ENCODE results near the gene TNFRSF8. TPM values are rescaled to one million over a fixed set of nuclear protein-coding genes. Genes with fewer than 3 reads are reported as not detected.

TNFRSF8 gene
- total and polyA plus RNA-seq, 2 of the 4 experiments (the other 2 are of a cell fraction) = under 0.01 to 0.31 TPM

DNA sequence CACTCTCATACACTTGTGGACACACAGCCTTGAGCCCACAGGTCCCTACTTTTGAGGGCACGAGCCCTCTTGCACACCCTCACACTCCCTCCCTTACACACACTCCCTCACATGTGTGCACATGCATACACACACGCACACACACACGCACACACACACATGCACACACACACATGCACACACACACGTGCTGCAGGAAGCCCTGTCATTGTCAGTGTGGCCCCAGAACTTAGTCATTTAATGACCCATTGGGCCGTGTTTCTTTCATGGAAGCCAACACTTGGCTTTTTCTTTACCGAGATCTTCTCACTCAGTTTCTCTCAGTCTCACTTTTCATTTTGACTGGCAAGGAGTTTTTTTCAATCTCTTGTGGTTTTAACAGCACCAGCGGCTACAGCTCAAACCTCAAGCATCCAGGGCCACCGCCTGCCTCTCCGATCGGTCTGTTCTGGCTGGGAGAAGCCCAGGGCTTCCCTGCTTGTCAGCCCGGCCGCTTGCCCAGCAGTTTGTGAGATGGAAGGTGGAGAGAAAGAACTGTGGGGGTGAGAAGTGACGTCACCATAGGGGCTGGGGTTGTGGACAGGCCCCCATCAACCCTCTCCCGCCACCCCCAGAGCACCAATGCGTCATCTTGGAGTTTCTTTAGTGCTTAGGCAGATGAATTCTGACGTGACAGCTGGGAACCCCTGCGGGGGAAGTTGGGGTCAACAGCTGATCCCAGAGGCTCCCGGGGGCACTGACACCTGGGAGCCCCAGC, 15.8 kb upstream of the TNFRSF8 start:
- no peaks in the 10 kb centered on the region for H3K9me3 ChIP-seq (ENCODE audit: control insufficient read depth, insufficient read depth, low read length)
- no peaks in the 10 kb centered on the region for H4K20me1 ChIP-seq (ENCODE audit: insufficient read depth, low read length)
- no peaks in the 10 kb centered on the region for H3K79me1 ChIP-seq (ENCODE audit: low read depth in 1 of 2, low read length in 2 of 2)
- H3K18ac ChIP-seq (ENCODE audit: low read depth, low read length) = no peak overlapping the region
- no peak overlapping the region for H3K56ac ChIP-seq (ENCODE audit: extremely low read depth, insufficient read depth, low read length)
- no peak overlapping the region for H3K9ac ChIP-seq (ENCODE audit: low read depth, low read length)
- H2BK15ac ChIP-seq (ENCODE audit: low read depth, low read length) = no peak overlapping the region
- no peak overlapping the region for H3K4me3 ChIP-seq (ENCODE audit: insufficient read depth, low read depth, low read length)
- ChIA-PET POLR2A (ENCODE audit: unreplicated experiment) (no interaction called here), CTCF (interaction anchor here (0.6 to 1.1 kb wide), 2 partner anchors 20 to 24 kb away, joined by 4 read pairs; no protein-coding TSS in a partner anchor)
- no peak overlapping the region for H3K23ac ChIP-seq (ENCODE audit: low read depth, low read length)
- WGBS, 2 experiments (ENCODE audit: extremely low coverage in 2 of 2, insufficient read length in 1 of 2) = 69% methylated on average over 9 of the region's 18 CpGs; no CpG with 5 or more reads in 1 of the 2 experiments
- no peak overlapping the region for H2BK5ac ChIP-seq (ENCODE audit: low read depth, low read length, poor library complexity, severe bottlenecking)
- DNase-seq (peak; percentile 43), ATAC-seq (ENCODE audit: low read depth) (no peak)
- no peak overlapping the region for H2BK120ac ChIP-seq (ENCODE audit: low read depth, low read length)
- TF ChIP-seq FOS (IDR thresholded peaks at IDR 0.05; ENCODE audit: low read depth, low read length) = no peak
- TF ChIP-seq NFE2L2 (IDR thresholded peaks at IDR 0.05; ENCODE audit: low read depth, low read length) = no peak
- TF ChIP-seq, protein P1, sequence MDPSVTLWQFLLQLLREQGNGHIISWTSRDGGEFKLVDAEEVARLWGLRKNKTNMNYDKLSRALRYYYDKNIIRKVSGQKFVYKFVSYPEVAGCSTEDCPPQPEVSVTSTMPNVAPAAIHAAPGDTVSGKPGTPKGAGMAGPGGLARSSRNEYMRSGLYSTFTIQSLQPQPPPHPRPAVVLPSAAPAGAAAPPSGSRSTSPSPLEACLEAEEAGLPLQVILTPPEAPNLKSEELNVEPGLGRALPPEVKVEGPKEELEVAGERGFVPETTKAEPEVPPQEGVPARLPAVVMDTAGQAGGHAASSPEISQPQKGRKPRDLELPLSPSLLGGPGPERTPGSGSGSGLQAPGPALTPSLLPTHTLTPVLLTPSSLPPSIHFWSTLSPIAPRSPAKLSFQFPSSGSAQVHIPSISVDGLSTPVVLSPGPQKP (IDR thresholded peaks at IDR 0.05; ENCODE audit: borderline replicate concordance, low read depth, low read length) = no peak
- no peak for TF ChIP-seq BHLHE40 (IDR thresholded peaks at IDR 0.05; ENCODE audit: low read depth, low read length)
- TF ChIP-seq POLR2A (IDR thresholded peaks at IDR 0.05; ENCODE audit: low read depth, low read length) = no peak
- no peak for TF ChIP-seq CEBPB (IDR thresholded peaks at IDR 0.05; ENCODE audit: low read depth, low read length)
- no peak for TF ChIP-seq MAFK (IDR thresholded peaks at IDR 0.05; ENCODE audit: low read depth, low read length)
- TF ChIP-seq, protein P2, sequence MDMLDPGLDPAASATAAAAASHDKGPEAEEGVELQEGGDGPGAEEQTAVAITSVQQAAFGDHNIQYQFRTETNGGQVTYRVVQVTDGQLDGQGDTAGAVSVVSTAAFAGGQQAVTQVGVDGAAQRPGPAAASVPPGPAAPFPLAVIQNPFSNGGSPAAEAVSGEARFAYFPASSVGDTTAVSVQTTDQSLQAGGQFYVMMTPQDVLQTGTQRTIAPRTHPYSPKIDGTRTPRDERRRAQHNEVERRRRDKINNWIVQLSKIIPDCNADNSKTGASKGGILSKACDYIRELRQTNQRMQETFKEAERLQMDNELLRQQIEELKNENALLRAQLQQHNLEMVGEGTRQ (IDR thresholded peaks at IDR 0.05; ENCODE audit: low read depth, low read length) = no peak
- TF ChIP-seq RFX5 (IDR thresholded peaks at IDR 0.05; ENCODE audit: low read depth, low read length) = no peak
- no peak overlapping the region for H2AK9ac ChIP-seq (replicated peaks; ENCODE audit: low read depth, low read length, poor library complexity)
- no TSS peak for BruUV-seq (replicated peaks)
- no peak overlapping the region for H4K8ac ChIP-seq (ENCODE audit: low read depth in 2 of 2, low read length in 2 of 2)
- H3K27ac ChIP-seq (ENCODE audit: insufficient read depth, low read length) = no peak overlapping the region
- H4K5ac ChIP-seq (ENCODE audit: low read depth, low read length) = no peak overlapping the region
- H2AFZ ChIP-seq (replicated peaks; ENCODE audit: low read length, poor library complexity) = peak overlapping the region; percentile 48
- peaks cover 4% of the 10 kb centered on the region; the same call in 1 of the 2 replicates for H3K4me1 ChIP-seq (ENCODE audit: control insufficient read depth, insufficient read depth, low read length)
- intact Hi-C loops (cut with micrococcal nuclease) (no loop called here), in situ Hi-C loops (cut with MboI; ENCODE audit: low sequenced_read_pairs) (no loop called here), dilution Hi-C loops (cut with HindIII; ENCODE audit: low sequenced_read_pairs, unreplicated experiment) (no loop called here)
- no peak overlapping the region for H4K91ac ChIP-seq (ENCODE audit: insufficient read depth, low read depth, low read length)
- H3K9me1 ChIP-seq (ENCODE audit: insufficient read depth, low read length) = peaks cover 5% of the 10 kb centered on the region; the same call in 1 of the 2 replicates
- H2AK5ac ChIP-seq (ENCODE audit: low read depth, low read length) = no peak overlapping the region
- no peak overlapping the region for H3K4ac ChIP-seq (ENCODE audit: low read depth, low read length)
- H3K27me3 ChIP-seq (ENCODE audit: control insufficient read depth, insufficient read depth, low read length) = peaks cover 24% of the 10 kb centered on the region
- H2BK20ac ChIP-seq (ENCODE audit: low read depth, low read length) = no peak overlapping the region
- H3K4me2 ChIP-seq (ENCODE audit: low read depth, low read length) = no peak overlapping the region
- no peak overlapping the region for H3K14ac ChIP-seq (replicated peaks; ENCODE audit: low read depth, low read length)
- no peaks in the 10 kb centered on the region for H3K36me3 ChIP-seq (ENCODE audit: control insufficient read depth, insufficient read depth, low read length)

Data from IMR-90 (cell line).